GM19372 (cell line): ENCODE data around the gene STAMBP.
"Not testable (repeated sequence)": the region's sequence is repeated elsewhere in the genome, so short reads cannot be mapped to it uniquely, and the experiment has no call there.

ENCODE experiments used
- ATAC-seq: cut with Tn5 transposase; IDR thresholded peaks from one replicate; pipeline ENCODE4 v1.9.1; 2021; ENCODE audit warnings: mild to moderate bottlenecking, low read depth, moderate library complexity; ENCODE audit not compliant: unreplicated experiment

STAMBP gene

GRCh38 chr2:73836141-73836943 is 7.6 kb downstream of the STAMBP start:
- ATAC-seq, result no peak

DNA sequence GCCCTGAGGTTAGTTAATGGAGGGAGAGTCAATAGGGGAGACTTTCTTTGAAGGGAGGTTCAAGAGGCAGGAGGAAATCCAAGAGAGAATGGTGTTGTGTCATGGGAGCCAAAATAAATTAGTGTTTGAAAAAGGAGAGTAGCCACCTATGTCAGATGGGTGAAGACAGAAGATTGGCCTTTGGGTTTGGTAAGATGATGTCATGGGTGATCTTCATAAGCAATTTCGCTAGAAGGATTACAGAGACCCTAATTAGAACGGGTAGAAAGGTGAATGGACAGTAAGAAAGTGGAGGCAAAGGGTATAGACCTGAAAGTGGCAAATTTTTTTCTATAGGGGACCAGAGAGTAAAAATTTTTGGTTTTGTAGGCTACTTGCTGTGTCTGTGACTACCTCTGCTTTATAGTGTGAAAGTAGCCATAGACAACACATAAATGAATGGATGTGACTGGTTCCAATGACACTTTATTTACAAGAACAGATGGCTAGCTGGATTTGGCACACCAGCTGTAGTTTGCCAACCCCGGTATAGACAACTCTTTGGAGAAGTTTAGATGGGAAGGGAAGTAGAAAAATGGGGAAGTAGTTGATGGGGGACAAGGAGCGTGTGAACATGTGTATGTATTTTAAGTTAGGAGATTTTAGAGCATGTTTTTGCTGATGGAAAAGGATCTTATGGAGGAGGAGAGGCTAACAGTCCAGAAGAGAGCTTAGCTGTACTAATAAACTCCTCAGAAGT is 9.3 kb downstream of the STAMBP start:
- ATAC-seq, result no peak

GRCh38 chr2:73838889-73839534 is 10.3 kb downstream of the STAMBP start:
- no peak for ATAC-seq

- no peak for ATAC-seq
Measured at GRCh38 chr2:73839653-73840411, 11.1 kb downstream of the STAMBP start.

DNA sequence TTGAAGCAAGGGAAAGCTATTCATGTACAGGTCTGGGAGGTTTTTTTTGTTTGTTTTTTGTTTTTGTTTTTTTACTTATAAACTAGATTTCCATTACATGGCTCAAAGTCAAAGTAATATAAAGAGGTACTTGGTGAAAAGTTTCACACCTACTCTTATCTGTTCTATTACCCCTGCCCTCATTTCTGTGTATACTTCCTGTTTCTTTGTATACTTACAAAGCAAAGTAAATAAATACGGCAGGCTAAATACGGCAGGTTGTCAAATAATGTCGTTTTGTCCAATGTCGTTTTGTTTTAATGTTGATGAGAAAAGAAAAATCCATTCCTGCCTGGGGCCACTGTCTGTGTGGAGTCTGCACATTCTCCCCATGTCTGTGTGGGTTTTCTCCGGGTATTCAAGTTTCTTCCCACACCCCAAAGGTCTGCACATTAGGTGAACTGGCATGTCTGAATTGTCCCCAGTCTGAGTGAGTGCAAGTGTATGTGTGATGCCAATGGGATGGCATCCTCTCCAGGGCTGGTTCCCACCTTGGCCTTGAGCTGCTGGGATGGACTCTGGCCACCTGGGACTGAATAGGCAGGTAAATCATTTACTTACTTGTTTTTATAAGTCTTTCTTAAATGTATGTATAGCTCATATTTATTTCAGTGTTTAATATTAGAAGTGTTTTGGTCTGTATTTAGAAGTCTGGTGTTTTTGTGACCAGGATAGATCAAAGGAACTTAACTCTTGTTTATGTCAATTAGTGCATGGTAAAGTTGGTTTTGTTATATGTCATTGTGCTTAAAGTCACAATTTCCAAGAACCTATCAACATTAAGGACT is 13.4 kb downstream of the STAMBP start:
- ATAC-seq, result no peak

GRCh38 chr2:73842739-73843019 is 13.9 kb downstream of the STAMBP start:
- no peak for ATAC-seq

DNA sequence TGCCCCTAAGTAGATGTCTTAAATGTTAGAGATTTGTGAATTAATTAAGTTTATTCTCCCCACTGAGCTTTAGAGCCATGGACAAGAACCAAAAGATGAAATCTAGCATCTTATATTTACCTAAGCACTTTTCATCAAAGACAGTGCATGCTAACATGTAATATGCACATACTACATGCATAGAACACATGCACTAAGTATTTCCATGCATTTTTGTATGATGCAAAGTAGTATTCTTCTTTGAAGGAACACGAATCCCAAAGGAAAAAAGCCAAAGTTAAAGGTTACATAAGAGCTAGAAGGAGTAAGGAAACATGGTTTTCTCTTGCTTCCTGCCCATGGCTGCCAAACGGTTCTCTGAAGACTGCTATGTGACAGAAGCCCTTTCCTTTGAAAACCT is 15.3 kb downstream of the STAMBP start:
- no peak for ATAC-seq

DNA sequence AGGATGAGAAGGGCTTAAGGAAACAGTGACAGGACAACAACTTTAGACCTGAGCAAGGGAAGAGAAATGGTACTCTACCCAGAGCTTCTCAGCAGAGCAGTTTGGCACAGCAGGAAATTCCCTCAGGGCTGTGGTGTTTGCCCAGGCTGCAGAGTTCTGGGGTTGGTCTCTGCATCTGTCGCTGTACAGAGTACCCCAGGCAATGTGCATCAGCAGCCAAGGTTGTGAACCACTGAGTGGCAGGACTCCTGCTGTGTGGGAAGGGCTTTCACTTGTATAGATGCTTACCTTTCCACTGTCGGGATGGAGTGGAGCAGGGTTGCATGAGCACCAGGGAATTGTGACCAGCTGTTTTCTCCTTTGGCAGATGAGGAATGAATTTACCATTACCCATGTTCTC is 21.2 kb downstream of the STAMBP start:
- ATAC-seq, result no peak

DNA sequence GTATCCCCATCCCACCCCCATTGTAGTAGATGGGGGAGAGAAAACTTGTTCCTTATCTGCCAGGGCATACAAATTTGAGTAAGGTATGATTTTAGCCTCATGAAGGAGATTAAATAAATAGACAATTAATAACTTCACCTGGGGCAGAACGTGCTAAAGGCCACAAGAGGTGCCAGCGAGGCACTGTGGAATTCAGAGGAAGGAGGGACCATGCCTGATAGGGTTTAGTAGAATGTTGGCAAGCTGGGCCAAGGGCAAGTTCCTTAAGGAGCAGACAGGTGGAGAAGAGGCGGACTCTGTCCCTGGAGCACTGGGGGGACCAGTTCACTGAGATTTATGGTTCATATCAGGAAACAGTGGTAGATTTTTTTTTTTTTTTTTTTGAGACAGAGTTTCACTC is 22.5 kb downstream of the STAMBP start:
- ATAC-seq, result no peak

DNA sequence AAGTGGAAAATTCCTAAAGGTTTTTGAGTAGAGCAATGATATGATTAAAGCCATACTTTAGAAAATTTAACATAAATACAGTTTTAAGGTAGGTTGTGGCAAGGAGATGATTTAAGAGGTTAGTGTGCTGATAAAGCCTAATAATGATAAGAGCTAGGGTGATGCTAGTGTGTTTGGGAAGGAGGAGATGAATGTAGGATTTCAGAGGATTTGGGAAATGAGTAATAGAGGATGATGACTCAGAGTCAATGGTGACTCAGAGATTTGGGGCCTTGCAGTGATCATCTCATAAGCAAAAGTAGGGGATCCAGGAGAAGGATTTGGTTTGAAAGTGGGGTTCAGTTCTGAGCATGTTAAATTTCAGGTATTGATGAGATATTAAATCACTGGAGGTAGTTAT is 23.3 kb downstream of the STAMBP start:
- ATAC-seq, result no peak

GRCh38 chr2:73855526-73855925 is 26.8 kb downstream of the STAMBP start:
- no peak for ATAC-seq

DNA sequence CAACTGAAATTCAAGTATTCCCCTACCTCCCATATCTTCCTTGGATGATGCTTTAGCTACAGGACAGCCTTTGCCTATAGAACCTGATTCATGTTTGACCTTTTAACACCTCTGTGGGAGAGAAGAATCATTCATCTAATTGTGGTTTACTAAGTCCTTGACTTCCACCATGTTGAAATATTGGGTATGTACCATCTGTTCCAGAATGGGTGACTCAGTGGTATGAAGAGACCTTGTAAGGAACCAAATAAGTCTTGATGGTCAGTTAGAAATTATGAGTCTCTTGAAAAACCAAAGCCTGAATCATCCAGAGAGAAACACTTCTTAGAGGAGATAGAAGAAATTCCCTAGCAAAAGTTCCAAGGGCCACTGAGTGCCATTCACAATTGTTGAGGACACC is 27.5 kb downstream of the STAMBP start:
- no peak for ATAC-seq

DNA sequence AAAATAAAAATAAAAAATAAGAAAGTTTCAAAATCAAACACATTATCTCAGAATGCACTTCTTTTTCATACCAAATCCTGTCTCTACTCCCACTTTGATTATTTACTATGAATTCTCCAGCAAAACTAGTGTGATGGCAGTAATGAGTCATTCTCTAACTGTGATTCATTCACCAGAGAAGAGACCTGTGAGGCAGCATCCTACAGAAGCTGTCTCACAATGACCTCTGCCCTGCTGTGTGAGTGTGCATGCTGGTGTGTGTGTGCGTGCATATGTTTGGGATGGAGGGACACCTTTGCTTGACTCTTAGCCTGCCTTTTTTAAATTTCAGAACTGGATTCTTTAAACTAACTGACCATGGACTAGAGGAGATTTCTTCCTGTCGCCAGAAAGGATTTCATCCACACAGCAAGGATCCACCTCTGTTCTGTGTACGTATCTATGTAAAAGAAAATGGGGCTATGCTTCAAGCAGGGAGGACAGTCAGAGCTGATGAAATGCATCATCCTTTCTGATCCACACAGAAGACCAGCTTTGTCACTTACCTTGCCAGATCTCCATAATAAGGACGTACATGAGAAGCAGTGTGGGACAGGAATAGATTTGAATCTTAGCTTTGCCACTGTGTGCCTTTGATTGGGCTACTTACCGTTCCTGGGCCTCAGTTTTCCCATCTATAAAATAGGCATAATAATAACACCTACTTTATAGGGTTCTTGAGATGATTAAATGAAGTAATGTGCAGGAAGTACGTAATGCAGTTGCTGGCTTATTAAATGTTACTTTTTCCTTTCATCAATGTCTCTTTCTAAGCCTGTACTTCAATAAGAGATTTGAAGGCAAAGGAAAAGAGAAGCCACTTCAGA is 31.2 kb downstream of the STAMBP start:
- ATAC-seq, result no peak

- no peak for ATAC-seq
Measured at GRCh38 chr2:73862987-73863386, 34.2 kb downstream of the STAMBP start.

DNA sequence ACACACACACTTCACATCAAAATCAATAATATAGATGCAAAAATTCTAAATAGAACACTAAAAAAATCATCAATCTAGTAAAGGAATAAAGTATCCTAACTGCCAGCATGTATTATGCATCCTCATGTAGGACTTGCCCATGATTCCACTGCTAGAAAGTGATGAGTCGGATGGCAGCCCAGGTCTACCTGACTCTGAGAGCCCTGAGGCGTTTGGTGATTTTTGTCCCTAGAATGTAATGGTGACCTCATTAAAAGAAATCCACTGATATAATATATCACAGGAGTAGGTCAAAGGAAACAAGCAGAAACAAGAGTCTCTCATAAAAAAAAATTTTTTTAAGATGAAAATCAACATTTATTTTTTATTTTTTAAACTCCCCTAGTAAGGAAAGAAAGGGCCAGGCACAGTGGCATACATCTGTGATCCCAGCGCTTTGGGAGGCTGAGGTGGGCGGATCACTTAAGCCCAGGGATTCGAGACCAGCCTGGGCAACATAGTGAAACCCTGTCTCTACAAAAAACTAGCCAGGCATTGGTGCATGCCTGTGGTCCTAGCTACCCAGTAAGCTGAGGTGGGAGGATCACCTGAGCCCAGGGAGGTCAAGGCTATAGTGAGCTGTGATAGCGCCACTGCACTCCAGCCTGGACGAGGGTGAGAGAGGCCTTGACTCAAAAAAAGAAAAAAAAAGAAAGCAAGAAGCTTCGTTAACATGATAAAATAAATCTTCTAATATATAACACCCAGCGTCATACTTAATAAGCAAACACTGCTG is 39.6 kb downstream of the STAMBP start:
- ATAC-seq, result no peak

DNA sequence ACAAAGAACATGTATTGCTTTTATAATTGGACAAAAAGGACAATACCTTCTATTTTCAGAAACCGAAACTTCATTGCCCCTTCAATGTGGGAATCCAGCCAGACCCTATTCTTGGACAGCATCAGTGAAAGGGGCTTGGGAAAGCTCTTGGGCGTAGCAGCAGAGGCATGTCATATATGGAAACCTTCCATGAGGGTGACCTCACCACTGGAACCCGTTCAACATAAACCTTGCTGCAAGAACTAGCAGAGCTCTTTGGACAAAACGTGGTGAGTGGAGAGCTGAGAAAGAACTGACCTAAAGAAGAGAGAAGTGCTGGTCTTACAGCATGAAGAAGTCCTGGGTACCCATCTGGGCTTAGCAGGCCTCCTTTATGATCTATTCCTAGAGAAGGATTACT is 41.3 kb downstream of the STAMBP start:
- no peak for ATAC-seq

GRCh38 chr2:73877071-73877802 is 48.5 kb downstream of the STAMBP start:
- no peak for ATAC-seq

GRCh38 chr2:73877984-73878383 is 49.2 kb downstream of the STAMBP start:
- ATAC-seq, result not testable (repeated sequence)
